Endodermal cell (in vitro differentiated cells): ENCODE data around the gene SLC9C2. TPM values are rescaled to one million over a fixed set of nuclear protein-coding genes. Genes with fewer than 3 reads are reported as not detected.

Experiments
- DNase-seq: peaks from one replicate; pipeline ENCODE4 v3.0.0-alpha.2; 2017
- H3K27ac ChIP-seq: 2 replicates; pipeline ENCODE4 v1.5.1; 2013; ENCODE audit warnings: mild to moderate bottlenecking, low read depth, low read length, moderate library complexity
- H3K27me3 ChIP-seq: 2 replicates; pipeline ENCODE4 v1.6.1; 2013; ENCODE audit warnings: mild to moderate bottlenecking, low read length, moderate library complexity; ENCODE audit not compliant: insufficient read depth, control insufficient read depth, poor library complexity, severe bottlenecking
- H3K36me3 ChIP-seq: 2 replicates; pipeline ENCODE4 v1.7.0; 2013; ENCODE audit warnings: mild to moderate bottlenecking, low read length, moderate library complexity; ENCODE audit not compliant: control insufficient read depth, insufficient read depth
- H3K4me1 ChIP-seq: one replicate; pipeline ENCODE4 v1.7.0; 2013; ENCODE audit warnings: low read length; ENCODE audit not compliant: control insufficient read depth, insufficient read depth
- H3K4me3 ChIP-seq: 2 replicates; pipeline ENCODE4 v1.5.1; 2013; ENCODE audit warnings: mild to moderate bottlenecking, low read length, moderate library complexity
- H3K9ac ChIP-seq: 2 replicates; pipeline ENCODE4 v1.6.1; 2013; ENCODE audit warnings: mild to moderate bottlenecking, low read length, moderate library complexity; ENCODE audit not compliant: poor library complexity, severe bottlenecking; ENCODE audit errors: extremely low read depth
- H3K9me3 ChIP-seq: 2 replicates; pipeline ENCODE4 v1.6.1; 2013; ENCODE audit warnings: mild to moderate bottlenecking, low read length, moderate library complexity; ENCODE audit not compliant: control insufficient read depth
- H3K27ac Mint-ChIP-seq: 2 replicates; pipeline ENCODE4 v1.8.0; 2020; ENCODE audit warnings: mixed read lengths
- H3K27me3 Mint-ChIP-seq: 2 replicates; pipeline ENCODE4 v1.8.0; 2021; ENCODE audit warnings: mild to moderate bottlenecking, mixed read lengths; ENCODE audit not compliant: insufficient read depth
- H3K36me3 Mint-ChIP-seq: 2 replicates; pipeline ENCODE4 v1.8.0; 2020; ENCODE audit warnings: low read depth, mixed read lengths
- H3K4me1 Mint-ChIP-seq: 2 replicates; pipeline ENCODE4 v1.8.0; 2020; ENCODE audit warnings: mixed read lengths
- H3K4me3 Mint-ChIP-seq: 2 replicates; pipeline ENCODE4 v1.8.0; 2020; ENCODE audit warnings: mild to moderate bottlenecking, moderate library complexity, mixed read lengths
- H3K9me3 Mint-ChIP-seq: 2 replicates; pipeline ENCODE4 v1.8.0; 2020; ENCODE audit warnings: mild to moderate bottlenecking, mixed read lengths
- CTCF ChIP-seq: fragments of 200-600 bp; sonication (generic); conservative IDR thresholded peaks from 2 replicates; pipeline ENCODE4 v1.5.0; 2021; ENCODE audit warnings: antibody characterized with exemption, mild to moderate bottlenecking
- WGBS, 2 experiments: methylation state at CpG; one replicate each; pipeline versions ENCODE4 v1.1.5 to v1.1.7; 2013; ENCODE audit warnings: missing lambda C conversion rate in 2 of 2, mixed read lengths in 1 of 2; ENCODE audit not compliant: insufficient coverage in 1 of 2, insufficient read length in 1 of 2; 5-methylcytosine and 5-hydroxymethylcytosine counted together
- total RNA-seq, 2 donors: library from RNA; stranded (reverse); fragmentation: NEBNext Ultra II Directional in 1 of 2; extraction: Animal tissue kit (Norgen Biotek cat#: 25700) in 1 of 2; gene quantifications; 2 replicates in 1 of 2; 3 replicates in 1 of 2; pipeline ENCODE4 v1.2.1, GENCODE V29; 2021

The SLC9C2 gene
- total RNA-seq, 2 donors from 2014 or later: not detected

GRCh38 chr1:173554089-173554488, 48.8 kb downstream of the SLC9C2 start:
- Histone ChIP-seq H3K36me3 (no peaks in the 10 kb centered on the region), H3K9ac (no peak overlapping the region), H3K4me3 (no peak overlapping the region), H3K27ac (no peak overlapping the region), H3K4me1 (no peaks in the 10 kb centered on the region), H3K9me3 (no peaks in the 10 kb centered on the region), H3K27me3 (no peaks in the 10 kb centered on the region)
- Mint-ChIP-seq H3K4me1 (peaks cover 2% of the 10 kb centered on the region), H3K27ac (no peak overlapping the region), H3K36me3 (no peaks in the 10 kb centered on the region), H3K4me3 (no peak overlapping the region), H3K9me3 (no peaks in the 10 kb centered on the region), H3K27me3 (no peaks in the 10 kb centered on the region)
- no peak for TF ChIP-seq CTCF
- 86% methylated on average over 3 of the region's 4 CpGs; no CpG with 5 or more reads in 1 of the 2 experiments for WGBS, 2 experiments
- DNase-seq: no peak

- no peak overlapping the region for H3K4me3 Mint-ChIP-seq
- H3K27ac Mint-ChIP-seq: no peak overlapping the region
- Histone ChIP-seq H3K4me1 (peaks cover 1% of the 10 kb centered on the region), H3K9ac (no peak overlapping the region), H3K4me3 (no peak overlapping the region), H3K36me3 (no peaks in the 10 kb centered on the region), H3K9me3 (no peaks in the 10 kb centered on the region), H3K27me3 (no peaks in the 10 kb centered on the region), H3K27ac (no peak overlapping the region)
- H3K27me3 Mint-ChIP-seq: no peaks in the 10 kb centered on the region
- peaks cover 6% of the 10 kb centered on the region for H3K4me1 Mint-ChIP-seq
- no peak for DNase-seq
- no peak for TF ChIP-seq CTCF
- H3K36me3 Mint-ChIP-seq: no peaks in the 10 kb centered on the region
- no peaks in the 10 kb centered on the region for H3K9me3 Mint-ChIP-seq
Observed at GRCh38 chr1:173553312-173553711, 49.6 kb downstream of the SLC9C2 start.

- Mint-ChIP-seq H3K4me3 (no peak overlapping the region), H3K4me1 (peaks cover 14% of the 10 kb centered on the region), H3K27me3 (no peaks in the 10 kb centered on the region), H3K27ac (no peak overlapping the region), H3K9me3 (no peaks in the 10 kb centered on the region), H3K36me3 (no peaks in the 10 kb centered on the region)
- no peak for DNase-seq
- no peak overlapping the region for H3K4me3 ChIP-seq
- no peak overlapping the region for H3K27ac ChIP-seq
- H3K27me3 ChIP-seq: no peaks in the 10 kb centered on the region
- no peak overlapping the region for H3K9ac ChIP-seq
- TF ChIP-seq CTCF: no peak
- no peaks in the 10 kb centered on the region for H3K36me3 ChIP-seq
- H3K9me3 ChIP-seq: no peaks in the 10 kb centered on the region
- WGBS, 2 experiments: 93% methylated on average over 3 of the region's 3 CpGs; no CpG with 5 or more reads in 1 of the 2 experiments
- peaks cover 6% of the 10 kb centered on the region for H3K4me1 ChIP-seq
Observed at GRCh38 chr1:173551699-173552098, 51.2 kb downstream of the SLC9C2 start.
